NCI-H2029 (cell line): ENCODE measurements around the gene NOBOX.
"Not testable (repeated sequence)": the region's sequence is repeated elsewhere in the genome, so short reads cannot be mapped to it uniquely, and the experiment has no call there.

Experiments
- DNase-seq: peaks from one replicate; lab custom pipeline; 2025; lab: John Stamatoyannopoulos, UW

NOBOX gene

DNA sequence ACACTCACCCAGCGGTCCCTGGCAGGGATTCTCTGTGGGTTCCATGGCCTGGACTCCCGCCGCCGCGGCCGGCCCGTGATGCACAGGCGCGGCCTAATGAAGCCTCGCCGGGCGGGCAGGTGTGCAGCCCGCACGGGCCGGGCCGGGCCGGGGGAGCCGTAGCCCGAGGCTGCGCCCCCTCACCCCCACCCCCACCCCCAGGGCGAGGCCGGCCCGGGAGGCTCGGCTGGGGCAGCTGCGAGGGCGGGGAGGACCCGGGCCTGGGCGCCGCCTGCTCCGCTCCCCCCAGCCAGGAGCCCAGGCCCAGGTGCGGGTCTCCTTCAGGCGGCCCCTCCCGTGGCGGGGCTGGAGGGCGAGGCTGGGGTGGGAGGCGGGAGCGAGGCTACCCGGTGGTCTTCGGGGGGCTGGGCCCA is at the start of gene NOBOX:
TSS of gene NOBOX (minus strand) at position 45 of the 413 bp plus-strand sequence.
- no peak for DNase-seq

DNA sequence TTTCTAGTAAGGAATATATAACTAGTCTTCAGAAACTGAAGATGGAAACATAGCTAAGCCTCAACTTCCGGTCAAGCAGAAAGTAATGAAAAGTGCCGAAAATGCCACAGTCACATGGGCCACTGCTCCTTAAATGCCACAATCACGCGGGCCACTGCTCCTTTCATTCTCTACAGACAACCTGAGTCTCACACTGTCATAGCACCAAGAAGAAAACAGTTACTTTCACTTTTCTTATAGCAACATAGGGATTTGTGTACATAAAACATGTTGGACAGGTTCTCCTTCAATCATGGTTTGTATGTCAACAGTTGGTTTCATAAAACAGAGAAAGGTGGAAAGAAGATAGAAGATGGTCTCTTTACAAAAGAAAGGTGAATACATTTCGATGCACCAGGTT is 48.6 kb upstream of the NOBOX start:
- no peak for DNase-seq

DNA sequence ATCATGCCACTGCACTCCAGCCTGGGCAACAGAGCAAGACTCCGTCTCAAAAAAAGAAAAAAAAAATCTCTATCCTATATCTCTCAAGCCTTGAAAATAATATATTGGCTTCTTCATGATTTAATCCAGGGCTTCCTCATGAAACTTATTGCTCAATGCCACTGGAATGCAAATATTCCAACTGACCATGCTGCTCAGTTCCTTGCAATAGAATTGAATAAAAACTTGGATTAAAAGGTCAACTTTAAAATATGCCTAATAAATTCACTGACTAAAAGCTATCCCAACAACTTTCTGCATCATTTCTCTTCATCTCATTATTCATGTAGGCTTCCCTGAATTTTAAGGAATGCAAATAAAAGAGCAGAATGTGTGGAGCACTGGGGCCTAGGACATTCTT is 42.1 kb upstream of the NOBOX start:
- no peak for DNase-seq

DNA sequence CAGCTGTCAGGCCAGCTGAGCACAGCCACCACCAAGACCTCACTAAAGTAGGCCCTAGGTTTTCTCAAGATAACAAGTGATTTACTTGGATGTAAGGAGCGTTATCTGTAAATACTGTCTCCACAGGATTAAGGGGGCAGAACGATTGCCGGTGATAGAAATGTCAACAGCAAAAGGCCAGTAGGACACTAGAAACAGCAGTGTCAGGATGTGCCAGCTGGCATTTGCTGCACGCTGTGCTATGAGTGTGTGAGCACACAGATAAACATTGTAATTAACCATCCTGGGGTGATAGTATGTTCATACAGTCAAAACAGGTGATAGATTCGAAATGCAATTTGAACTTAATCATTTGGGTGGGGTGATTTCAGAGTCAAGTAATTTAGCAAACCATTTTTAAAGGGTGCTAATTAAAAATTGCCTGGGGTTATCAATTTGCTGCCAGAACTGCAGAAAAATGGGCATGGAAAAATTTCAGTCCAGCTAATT is 36.3 kb upstream of the NOBOX start:
- no peak for DNase-seq

DNA sequence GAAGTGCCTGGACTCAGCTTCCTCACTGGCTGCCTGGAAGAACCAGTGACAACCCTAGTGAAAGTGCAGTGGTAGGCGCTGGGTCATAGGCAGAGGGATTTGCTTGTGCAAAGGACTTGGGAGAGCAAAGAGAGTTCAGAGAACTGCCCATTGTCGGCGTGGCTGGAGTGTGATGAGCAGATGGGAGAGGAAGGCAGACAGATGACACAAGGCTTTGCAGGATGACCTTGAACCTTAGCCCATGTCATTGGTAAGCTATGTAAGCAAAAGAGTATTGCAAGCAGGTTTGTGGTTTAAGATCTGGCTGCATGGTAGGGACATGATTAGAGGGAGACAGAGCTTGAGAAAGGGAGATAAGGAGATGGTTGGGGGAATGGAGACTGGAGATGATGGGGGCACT is 35.3 kb upstream of the NOBOX start:
- DNase-seq = no peak

DNA sequence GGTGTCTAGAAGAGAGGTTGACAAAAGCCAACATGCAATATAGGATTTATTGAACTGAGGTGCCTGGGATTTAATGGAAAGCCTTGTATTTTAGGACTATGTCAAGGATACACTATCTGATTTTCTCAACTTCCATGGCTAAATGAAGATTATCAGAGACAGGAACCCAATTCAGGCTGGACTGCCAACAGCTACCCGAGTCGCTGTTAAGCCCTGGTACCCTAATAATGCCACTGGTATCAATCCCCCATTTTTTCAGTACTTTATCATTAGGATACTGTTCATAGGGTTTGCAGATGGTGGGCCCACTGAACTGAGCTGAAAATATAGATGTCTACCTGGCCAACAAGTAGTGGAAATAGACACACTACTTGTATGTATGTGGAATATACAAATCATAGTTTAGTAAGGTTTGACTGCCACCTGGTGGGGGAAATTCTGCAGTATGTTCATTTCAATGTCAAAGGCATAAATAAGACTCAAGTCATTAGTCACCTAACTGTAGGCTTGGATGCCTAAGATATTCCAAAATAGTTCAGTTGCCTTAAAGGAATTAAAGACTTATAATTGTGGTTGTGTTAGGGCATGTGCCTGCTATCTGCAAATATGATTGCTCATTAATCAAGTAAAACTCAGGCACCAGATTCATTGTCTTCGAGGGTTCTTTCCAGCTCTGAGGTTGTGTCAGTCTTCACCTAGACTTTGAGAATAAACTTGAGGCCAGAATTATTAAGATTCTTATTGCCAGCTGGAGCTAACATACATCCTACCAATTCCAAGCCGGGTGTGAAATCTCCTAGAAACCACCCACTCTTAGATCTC is 34.1 kb upstream of the NOBOX start:
- DNase-seq = no peak

DNA sequence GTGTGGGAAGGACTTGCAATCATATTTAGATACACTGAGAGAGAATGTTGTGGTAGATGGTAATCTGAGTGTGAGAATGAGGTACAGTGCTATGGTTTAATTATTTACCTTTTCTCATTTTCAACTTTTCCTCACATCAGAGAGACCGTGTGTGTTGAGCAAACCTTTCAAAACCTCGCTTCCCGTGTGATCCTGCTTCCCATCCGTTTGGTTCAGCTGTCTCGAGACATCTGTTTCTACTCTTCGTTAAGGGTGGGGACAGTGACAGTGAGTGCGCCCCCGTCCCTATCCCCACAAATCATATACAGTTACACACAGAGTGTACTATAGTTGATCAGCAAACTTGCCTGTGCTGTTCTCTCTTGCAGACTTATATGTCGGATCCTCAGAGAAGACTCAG is 33.0 kb upstream of the NOBOX start:
- no peak for DNase-seq

DNA sequence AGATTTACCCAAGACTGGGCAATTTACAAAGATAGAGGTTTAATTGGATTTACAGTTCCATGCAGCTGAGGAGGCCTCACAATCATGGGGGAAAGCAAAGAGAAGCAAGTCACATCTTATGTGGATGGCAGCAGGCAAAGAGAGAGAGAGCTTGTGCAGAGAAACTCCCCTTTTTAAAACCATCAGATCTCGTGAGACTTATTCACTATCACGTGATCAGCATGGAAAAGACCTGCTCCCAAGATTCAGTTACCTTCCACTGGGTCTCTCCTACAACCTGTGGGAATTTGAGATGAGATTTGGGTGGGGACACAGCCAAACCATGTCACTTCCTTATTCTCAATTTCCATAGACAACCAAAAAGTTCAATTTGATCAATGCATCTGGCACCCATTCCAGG is 24.9 kb upstream of the NOBOX start:
- DNase-seq = no peak

DNA sequence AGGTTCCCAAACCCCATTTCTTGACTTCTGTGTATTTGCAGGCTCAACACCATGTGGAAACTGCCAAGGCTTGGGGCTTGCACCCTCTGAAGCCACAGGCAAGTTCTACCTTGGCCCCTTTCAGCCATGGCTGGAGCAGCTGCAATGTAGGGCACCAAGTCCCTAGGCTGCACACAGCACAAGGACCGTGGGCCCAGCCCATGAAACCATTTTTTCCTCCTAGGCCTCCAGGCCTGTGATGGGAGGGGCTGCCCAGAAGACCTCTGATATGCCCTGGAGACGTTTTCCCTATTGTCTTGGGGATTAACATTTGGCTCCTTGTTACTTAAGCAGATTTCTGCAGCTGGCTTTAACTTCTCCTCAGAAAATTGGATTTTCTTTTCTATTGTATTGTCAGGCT is 24.0 kb upstream of the NOBOX start:
- DNase-seq = not testable (repeated sequence)

DNA sequence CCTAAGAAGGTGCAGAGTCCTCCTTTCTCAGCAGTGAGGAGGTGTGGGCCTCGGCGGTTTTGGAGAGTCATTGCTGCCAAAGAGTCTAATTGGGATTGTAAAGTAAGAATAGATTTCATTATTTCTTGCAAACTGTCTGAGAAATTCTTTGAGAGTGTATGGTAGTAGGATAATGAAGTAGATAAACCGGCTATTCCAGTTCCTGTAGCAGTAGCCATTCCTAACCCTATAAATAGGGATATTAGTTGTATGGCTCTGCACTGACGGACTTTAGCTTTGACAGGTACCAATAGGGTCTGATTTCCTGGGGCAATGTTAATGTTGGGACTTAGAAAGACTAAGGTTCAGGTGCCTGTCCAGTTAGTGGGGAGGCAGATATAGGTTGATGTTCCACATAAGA is 15.4 kb upstream of the NOBOX start:
- not testable (repeated sequence) for DNase-seq

DNA sequence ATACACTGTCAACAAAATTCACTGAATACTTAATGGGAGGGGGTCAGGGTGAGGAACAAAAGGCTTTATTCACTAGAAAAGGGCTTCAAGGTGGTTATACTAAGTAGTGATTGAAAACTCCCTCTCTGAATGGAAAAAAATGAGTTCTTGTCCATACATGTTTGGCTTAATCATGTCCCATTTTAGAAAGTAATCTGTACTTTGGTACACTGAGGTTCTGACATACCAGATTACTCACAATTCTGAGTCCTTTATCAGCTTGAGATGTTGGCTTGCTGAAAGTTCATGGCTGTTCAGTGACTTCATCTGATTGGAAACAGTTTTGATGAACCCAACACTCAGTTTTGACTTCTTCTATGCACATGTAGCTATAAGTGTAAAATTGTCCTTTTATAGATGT is 12.8 kb upstream of the NOBOX start:
- no peak for DNase-seq

DNA sequence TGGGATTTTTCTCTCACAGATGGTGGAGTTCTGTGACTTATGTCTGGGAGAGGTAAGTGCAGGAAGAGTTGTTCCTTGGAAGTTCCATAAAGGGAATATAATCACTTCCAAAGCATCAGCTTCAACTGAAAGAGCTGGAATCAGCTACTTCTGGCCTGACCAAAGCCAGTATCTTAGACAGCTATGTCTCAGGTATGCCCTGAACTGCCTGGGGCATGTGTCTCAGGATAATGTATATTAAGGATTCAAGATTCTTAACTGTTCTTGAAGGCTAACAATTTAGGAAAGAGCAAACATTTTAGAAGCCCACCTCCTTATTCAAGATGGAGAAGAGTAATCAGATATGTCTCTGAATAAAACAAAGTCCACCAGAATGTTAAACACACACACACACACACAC is 12.4 kb upstream of the NOBOX start:
- DNase-seq = no peak

DNA sequence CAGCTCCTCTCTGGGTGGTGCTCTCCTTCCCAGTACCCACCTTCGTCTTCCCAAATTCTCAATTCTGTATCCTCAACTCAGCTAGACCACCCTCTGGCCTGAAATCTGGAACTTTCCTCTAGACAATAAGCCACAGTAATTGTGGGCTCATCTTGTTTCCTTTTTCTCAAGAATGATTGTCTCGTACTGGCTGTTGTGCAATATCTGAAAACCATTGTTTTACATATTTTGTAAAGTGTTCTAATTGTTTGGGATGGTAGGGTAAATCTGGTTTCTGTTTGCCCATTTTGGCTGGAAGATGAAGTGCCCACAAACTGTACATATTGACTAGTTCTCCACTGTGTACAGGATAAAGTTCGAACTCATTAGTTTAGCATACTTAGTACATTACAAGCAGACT is 11.3 kb upstream of the NOBOX start:
- no peak for DNase-seq

DNA sequence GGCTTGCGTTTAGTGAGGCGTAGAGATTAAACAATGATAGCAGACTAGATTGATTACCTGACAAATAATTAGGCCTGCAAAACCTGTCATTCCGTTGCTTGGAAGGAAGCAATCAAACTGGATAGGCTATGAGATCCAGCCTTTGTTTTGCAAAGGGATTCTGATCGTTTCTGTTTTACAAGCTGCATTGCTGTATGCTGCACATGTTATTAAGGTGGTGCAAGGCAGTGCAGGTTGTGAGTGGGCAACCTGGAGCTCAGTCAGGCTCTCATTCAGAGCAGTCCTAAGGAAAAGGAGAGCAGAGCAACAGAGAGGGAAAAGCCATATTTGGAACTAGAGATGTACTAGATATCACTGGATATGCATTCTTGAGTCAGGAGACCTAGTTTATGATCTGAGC is 6.9 kb upstream of the NOBOX start:
- DNase-seq = no peak

DNA sequence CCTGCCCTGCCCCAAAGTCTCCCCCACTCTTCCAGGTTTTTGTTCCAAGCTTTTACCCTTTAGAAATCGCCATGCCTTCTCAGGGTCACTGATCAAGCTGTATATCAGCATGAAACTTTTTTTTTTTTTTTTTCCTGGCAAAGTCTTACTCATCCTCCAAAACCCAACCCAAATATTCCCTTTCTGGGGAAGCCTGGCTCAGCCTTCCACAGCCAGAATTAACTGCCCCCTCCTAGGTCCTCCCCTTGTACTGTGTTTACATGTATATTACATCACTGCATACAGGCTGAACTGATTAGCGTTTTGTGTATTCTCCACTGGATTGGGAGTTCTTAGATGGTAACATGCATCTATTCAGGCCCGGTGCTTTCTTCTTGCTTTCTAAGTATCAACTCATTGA is 4.6 kb upstream of the NOBOX start:
- DNase-seq = no peak

DNA sequence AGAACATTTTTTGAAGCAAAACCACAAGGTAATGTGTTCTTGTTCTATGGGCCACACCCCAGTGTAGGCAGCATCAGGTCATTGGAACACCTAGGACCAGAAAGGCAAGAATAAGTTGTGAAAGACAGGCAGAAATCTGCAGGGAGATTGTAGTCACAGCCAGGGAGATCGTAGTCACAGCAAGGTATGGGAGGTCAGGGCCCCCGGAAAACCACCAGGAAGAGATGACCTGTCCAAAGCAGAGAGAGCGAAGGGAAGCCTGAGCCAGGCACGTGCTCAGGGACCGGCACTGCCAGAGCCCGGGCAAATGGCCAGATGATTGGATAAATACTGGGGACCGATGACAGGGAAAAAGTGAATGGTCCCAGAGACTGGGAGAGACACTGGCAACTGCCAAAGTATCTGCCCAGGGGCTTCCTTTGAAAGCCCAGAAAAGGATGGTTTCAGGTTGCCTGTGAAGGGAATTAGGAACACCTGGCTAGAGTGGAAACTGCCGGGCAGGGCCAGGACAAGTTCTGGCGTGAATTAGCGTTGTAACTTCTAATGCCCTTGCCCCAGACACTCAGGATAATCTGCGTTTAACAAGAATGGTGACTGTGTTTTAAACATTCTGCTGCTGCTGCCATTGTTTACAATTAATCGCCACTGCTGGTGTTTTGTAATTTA is 3.9 kb upstream of the NOBOX start:
- no peak for DNase-seq

DNA sequence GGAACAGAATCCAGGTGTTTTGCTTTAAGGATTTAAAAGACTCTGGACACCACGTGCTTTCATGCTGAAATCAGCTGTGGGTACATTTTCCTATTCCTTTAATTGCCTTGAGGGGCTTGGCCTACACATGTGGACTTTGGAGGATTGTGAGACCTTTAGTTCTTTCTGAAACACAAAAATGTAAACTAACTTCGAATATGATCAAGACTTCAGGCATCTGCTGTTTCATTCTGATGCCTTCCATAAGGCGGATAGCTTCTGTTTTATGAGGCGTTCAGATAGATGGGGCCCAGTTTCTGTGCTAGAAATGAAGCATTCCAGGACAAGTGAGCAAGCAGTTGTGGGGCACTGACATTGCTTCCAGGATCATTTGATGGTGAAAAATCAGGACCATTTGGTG is 1.5 kb upstream of the NOBOX start:
- DNase-seq = no peak

DNA sequence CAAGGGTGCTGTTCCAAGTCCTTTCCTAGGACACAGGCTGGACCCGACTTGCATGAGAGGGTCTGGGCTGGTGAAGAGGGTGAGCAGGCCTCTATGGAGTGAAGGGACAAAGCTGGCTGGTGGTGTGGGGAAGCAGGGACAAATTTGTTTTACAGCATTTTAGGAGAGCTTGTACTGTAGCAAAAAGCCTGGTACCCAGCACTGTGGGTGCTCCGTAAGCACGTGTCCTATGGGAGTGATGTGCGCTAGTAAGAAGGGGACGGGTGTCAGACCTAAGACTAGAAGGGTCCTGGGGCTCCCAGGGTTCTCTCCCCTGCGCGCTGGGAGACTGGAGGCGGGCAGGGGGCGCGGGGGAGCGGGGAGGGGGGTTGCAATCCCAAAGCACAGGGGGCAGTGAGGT is 391 bp downstream of the NOBOX start:
- no peak for DNase-seq

DNA sequence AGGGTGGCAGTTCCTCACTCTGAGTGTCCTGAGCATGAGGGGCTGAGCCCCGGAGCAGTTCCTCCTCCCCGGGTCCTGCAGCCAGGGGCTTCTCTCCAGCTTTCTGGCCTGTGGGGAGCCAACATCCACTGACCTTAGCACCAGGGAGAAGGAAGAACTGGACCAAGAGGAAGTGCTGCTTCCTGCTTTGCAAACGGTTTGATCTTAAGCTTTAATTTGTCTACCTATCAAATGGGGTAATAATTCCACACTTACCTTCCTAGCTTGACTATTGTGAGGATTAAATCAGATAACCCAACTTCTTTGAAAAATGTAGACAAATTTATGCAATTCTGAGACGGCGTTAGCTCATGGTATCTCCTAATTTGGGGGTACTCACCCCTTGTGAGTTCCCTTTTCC is 2.0 kb downstream of the NOBOX start:
- no peak for DNase-seq

DNA sequence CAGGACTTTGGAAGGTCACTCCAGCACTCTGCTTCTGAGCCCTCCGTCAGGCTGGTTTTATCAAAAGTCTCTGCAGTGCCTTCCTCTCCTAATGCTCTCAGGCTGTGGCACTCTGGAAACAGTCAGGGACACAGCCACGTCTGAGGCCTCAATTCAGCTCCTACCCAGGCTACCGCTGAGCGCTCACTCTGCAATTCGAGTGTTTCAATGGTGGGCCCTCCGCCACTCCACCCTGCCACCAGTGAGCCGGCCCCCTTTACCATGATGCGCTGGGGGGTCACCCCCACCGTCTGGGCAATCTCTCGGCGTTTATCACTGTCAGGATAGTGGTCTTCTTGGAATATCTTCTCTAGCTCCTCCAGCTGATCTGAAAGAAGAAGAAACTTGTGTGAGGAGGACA is 3.5 kb downstream of the NOBOX start:
- DNase-seq = no peak

DNA sequence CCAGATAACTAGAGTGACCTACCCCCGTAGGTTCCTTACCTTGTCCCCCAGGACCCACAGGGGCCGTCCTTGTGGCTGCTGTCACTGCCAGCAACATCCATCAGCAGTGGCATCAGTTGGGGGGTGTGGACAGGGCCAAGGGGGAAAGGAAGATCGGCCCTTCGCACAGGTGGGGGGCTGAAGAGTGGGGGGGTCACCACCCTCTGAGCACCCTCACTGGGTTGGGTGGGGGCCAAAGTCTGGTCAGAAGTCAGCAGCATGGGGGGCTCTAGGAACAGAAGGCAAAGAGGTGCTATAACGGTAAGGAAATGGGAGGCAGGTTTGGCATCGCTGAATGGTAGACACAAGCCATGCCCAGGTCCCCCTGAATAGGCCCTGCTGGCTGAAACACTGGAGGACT is 4.6 kb downstream of the NOBOX start:
- no peak for DNase-seq

DNA sequence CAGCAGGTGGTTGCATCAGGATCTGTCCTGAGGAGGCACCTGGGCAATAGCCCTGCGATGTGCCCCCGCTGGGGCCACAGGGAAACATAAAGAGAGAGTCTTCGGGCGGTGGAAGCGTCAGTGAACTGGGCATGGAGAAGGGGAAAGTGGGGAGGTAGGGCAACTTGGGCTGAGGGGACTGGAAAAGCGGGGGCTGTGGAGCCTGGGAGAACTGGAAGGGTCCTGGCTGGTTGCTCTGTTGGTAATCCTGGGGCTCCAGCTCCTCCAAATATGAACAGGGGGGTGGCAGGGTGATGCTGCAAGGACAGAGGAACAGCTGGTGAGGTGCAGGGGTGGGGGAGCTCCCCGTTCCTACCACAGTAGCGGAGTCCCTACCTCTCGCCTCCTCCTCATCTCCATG is 5.2 kb downstream of the NOBOX start:
- no peak for DNase-seq

DNA sequence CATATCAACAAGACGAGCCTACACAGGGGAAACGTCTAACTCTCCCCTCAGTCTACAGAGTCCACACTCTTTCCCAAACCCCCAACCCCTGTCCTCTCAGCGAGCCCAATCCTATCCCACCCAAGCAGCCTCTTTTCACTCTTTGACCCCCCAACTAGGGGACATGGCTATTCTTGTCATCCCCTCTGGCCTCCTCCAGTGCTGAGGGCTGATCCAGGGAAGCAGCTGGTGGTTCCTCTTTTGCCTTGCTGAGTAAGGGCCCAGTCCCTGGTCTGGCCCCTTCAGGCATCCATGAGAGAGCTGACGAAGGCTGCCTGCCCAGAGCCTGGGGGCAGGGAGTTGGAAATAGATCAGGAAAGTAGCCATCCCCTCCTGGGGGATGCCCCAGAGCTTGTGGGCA is 6.4 kb downstream of the NOBOX start:
- DNase-seq = no peak

DNA sequence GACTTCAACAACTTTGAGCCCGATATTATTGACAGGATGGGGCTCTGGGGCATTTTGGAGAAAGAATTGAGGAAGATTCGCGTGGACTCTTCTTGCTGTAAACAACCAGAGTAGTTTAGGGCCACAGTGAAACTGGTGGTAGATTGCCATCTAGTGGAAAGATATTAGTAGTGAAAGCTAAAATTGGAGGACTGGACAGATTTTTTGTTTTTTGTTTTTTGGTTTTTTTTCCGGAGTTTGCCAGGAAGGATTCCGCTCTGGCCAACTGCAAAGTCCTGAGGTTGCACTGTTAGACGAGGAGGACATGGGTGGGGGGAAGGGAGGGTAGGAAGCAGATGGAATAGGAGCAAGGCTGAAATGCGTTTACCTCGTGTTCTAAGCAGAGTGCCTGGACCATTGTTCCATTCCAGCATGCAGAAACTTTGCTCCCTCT is 11.7 kb downstream of the NOBOX start:
- no peak for DNase-seq
